CD4-positive, alpha-beta T cell treated with Interleukin-17A for 4 hours (primary cell): ENCODE results near the gene B3GNT2.
"Not testable (repeated sequence)": the region's sequence is repeated elsewhere in the genome, so short reads cannot be mapped to it uniquely, and the experiment has no call there.

ENCODE experiments used
- DNase-seq: peaks from one replicate; pipeline ENCODE4 v3.0.0-alpha.2; 2020; ENCODE audit warnings: mixed read lengths

B3GNT2 gene

DNA sequence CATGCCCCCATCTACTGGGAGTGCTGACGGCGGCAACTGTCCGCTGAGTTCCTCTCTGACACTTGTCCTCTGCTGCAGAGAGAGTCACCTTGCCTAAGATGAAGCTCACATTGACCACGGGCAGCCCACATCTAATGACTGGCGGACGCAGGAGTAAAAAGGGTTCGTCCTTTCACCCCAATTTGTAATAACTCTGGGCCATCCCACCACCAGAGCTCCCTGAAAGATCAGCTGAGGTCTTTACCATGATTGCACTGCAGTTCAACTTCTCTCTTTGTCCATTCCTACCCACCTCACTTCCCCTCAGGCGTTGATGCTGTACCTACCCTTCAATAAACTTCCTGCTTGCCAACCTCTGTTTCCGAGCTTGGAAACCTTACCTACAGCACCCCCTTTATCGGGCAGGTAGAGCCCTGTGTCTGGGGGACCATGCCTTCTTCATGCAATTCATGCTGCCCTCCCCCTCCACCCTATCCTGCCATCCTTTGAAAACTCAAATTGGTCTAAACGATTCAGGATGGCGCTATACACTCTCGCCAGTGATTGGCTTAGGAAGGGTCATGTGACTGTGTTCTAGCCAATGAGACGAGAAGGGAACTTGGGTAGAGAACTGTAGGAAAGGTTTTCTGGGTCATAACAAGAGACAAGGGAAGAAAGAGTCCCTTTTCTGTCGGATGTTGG, 10.3 kb upstream of the B3GNT2 start:
- no peak for DNase-seq

DNA sequence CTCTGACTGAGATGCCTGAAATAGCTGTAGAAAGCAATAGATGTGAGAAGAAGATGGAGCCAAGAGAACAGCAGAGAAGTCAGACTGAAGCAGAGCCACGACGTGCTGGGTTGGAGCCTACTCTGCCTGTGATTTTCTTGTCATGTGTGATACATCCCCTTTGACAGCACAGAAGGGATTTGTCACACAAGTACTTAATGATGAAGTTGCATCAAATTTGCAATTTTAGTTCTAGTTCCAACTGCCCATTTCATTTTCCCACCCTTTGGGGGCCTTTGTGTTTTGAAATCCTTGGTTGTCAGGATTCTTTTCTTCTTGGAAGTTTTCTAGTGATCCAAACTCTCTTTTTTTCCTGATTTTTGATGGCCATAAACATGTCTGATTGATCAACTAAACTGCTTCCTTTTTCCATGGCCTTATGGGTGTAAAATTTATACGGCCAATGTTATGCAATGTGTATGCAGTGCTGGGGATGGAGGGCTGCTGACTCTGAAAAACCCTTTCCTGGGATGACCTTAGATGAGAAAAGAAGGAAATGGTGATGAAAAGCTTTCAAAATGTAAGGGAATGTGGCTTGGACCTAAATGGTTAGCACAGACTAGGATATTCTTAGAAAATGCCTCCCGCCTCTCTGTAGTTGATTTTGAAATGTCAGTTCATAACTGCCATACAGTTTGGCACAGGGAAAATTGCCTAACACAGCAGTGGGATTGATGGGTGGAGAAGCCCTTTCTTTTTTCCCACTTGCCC, 9.6 kb upstream of the B3GNT2 start:
- DNase-seq: no peak

- DNase-seq: no peak
Observed at GRCh38 chr2:62187246-62187645, 8.7 kb upstream of the B3GNT2 start.

- DNase-seq: no peak
Observed at GRCh38 chr2:62188416-62188815, 7.5 kb upstream of the B3GNT2 start.

- no peak for DNase-seq
Observed at GRCh38 chr2:62189196-62189595, 6.7 kb upstream of the B3GNT2 start.

DNA sequence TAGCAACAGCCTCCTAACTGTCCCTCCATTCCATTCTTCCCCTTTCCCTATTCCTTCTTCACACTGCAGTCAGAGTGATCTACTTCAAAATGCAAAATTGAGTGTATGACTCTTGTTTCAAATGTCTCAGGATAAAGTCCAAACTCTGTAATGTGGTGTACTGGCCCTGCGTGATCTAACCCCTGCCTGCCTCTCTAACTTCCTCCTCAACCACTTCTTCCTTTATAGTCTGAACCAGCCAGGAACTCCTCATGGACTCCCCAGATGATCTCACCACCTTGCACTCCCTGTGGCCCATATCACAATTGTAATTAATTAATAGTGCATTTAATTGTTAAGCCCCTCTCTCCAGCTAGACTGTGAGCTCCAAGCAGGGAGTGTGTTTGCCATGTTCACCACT, 3.1 kb upstream of the B3GNT2 start:
- DNase-seq: no peak

- DNase-seq: no peak
Observed at GRCh38 chr2:62194558-62195420, 1.1 kb upstream of the B3GNT2 start.

DNA sequence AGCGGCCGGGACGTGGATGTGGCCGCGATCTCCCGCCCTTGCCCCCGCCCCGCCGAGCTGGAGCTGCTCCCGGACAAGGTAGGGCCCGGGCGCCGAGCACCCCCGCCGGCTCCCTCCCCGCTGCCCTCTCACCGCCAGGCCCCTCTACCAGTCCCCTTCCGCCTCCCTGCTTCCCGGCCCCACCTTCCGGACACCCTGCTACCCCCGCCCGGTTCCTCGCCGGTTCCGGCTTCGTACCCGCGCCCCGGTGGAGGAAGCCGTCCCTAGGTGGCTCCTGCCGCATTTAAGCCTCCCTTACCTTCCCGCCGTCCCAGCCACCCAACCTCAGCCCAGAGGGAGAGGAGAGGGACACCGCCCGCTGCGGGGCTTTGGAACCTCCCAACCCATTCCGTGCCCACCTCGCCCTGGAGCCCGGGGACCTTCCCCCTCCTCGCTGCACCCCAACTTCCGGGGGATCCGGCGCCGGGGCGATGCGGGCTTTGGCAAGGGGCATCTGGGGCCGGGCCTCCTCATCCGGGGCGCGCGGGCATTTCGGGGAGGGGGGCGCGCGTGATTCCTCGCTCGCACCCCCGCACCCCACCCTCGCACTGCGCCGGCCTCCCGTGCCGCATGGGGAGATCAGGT, 475 bp downstream of the B3GNT2 start:
- DNase-seq: peak; percentile 68

DNA sequence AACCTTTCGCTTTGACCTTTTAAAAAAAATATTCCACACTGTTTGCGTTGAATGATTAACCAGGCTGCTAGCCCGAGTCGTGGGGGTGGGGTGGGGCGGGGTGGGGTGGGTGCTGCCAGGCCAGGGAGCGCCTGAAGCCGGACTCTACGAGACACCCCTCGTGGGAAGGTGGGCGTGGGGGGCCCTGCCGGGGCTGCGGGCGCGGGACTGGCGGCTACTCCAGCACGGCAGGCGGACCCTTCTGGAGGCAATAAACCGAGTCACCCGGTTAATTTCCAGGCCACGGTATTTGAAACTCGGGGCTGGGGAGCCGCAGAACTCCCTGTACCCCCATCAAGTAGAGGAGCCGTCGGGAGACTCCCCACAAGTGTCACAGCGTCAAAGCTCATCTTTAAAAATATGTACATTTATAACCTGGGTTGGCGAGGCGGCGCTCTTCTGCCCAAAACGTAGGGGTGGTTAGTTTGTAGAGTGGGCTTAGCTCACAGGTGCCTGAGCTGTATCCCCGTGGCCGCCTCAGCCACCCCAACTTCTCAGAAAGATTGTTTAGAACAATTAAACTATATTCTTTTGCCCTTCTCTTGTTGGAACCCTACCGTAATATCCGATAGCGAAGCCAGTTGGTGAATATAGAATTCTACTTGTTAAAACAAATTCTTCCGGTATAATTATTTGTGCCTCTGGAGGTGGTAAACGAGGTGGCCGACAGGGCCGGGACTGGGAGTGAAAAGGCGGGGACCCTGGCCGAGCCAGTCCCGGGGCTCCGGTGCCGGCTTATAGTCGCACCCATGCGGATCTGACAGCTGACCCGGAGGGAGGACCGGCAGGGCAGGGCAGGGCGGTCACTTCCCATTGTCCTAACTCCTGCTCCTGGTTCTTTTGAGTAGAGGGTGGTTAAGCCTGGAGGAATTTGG, 1.4 kb downstream of the B3GNT2 start:
- peak; percentile 60 for DNase-seq

- DNase-seq: no peak
Observed at GRCh38 chr2:62197925-62198633, 2.2 kb downstream of the B3GNT2 start.

- not testable (repeated sequence) for DNase-seq
Observed at GRCh38 chr2:62198854-62199253, 2.9 kb downstream of the B3GNT2 start.

DNA sequence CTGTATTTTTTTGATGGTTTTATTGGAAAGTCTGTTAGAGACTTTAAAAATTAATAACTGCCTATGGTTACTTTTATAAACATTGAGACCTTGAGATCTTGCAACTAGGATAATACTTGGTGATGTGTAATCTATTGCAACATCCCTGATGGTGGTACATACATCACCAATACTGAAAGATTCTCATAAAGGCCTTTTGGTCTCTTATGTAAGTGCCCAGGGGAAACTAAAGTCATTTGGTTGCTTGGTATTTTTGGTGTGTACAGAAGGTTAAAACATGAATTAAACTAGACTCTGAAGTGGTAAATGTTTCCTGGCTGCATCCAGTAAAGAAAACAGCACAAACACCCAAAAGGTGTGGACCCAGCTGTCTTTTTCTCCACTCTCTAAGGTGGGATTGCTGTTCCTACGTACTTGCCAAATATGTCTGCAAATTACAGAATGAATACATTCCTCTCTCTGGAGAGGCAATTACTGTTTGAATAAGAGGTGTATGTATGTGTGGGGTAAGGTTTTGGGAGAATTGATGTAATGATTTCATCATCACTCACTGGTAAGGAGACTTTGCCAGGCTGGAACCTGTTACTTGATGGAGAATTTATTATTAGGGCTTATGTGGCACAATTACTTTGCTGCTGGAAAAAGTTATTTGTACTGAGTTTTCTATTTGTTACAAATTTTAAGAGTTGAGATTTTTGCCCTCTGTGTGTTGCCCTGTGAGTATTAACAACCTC, 3.6 kb downstream of the B3GNT2 start:
- DNase-seq: no peak

- DNase-seq: no peak
Observed at GRCh38 chr2:62200291-62200841, 4.5 kb downstream of the B3GNT2 start.

DNA sequence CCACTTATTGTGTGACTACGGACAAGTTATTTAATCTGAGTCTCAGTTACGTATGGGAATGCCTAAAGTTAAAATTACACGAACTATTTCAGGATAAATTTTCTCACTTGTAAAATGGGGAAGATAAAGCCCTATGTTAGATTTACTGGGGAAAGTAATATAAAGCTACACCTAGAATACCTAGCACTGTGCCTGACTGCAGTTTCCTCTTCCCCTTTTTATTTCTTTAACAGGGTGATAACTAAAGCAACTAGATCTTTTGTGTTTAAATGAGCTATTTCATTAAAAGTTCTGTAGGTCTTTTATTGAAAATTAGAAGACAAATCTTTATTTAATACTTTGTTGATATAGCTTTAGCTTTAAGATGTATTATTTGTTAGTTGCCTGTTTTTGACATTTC, 5.0 kb downstream of the B3GNT2 start:
- no peak for DNase-seq

- DNase-seq: no peak
Observed at GRCh38 chr2:62201307-62201706, 5.4 kb downstream of the B3GNT2 start.

- no peak for DNase-seq
Observed at GRCh38 chr2:62202019-62202722, 6.3 kb downstream of the B3GNT2 start.

DNA sequence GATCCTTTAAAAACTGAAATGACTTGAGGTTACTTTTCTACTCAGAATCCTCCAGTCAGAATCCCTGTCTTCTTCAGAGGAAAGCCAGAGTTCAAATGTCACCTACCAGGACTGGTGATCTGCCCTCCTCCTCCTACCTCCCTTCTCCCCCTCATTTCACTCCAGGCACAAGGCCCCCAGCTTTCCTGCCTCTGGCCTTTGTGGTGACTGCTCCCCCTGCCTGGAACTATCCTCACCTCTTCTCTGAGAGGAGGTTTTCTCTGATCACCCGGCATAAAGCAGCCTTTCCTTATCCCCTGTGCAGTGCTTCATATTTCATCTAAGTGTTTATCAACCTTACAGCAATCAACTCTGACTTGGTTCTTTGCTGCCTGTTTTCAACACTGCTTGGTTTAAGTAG, 6.8 kb downstream of the B3GNT2 start:
- no peak for DNase-seq

- no peak for DNase-seq
Observed at GRCh38 chr2:62203459-62203858, 7.5 kb downstream of the B3GNT2 start.

DNA sequence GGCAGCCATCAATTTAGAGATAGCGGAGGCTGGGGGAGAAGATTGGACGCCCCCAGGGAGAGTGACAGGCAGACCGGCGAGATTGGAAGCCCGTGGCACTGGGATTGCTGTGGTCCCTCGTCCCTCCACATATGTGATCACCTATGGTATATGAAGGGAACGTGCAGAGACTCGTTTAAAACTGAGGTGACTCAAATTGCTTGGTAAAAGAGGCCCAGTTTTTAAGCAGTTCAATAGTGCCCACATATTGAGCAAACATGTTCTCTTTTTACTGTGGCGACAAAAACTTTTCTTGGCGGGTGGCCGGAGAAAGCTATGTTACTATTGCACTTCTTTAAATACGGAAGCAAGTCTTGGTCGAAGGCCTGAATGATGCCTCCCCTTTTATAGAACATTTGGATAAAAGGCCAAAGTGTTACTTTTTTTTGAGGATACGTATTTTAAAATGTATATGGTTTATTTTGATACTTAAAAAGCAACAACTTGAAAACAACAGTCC, 9.1 kb downstream of the B3GNT2 start:
- no peak for DNase-seq
